Large intestine (tissue), 3 donors: Measurements from ENCODE around the gene CCDC88C. TPM values are rescaled to one million over a fixed set of nuclear protein-coding genes. Genes with fewer than 3 reads are reported as not detected.

Source experiments
- DNase-seq, 2 donors: peaks; one replicate each; pipeline versions ENCODE4 v3.0.0 to v3.0.0-alpha.2; 2013
- H3K27ac ChIP-seq: one replicate; pipeline ENCODE4 v1.5.1; 2013; ENCODE audit warnings: low read length
- H3K27me3 ChIP-seq: 2 replicates; pipeline ENCODE4 v1.6.1; 2013; ENCODE audit warnings: low read length; ENCODE audit not compliant: control insufficient read depth, insufficient read depth
- H3K36me3 ChIP-seq: 2 replicates; pipeline ENCODE4 v1.6.1; 2013; ENCODE audit warnings: low read length; ENCODE audit not compliant: control insufficient read depth, insufficient read depth
- H3K4me1 ChIP-seq: one replicate; pipeline ENCODE4 v1.6.1; 2013; ENCODE audit warnings: low read length; ENCODE audit not compliant: control insufficient read depth, insufficient read depth
- H3K4me3 ChIP-seq: one replicate; pipeline ENCODE4 v1.5.1; 2013; ENCODE audit warnings: low read length
- H3K9me3 ChIP-seq: one replicate; pipeline ENCODE4 v1.6.1; 2013; ENCODE audit warnings: mild to moderate bottlenecking, low read depth, low read length, moderate library complexity; ENCODE audit not compliant: control insufficient read depth
- WGBS: methylation state at CpG from one replicate; pipeline ENCODE4 v1.1.5; 2013; ENCODE audit warnings: low lambda C conversion rate; ENCODE audit not compliant: insufficient coverage; 5-methylcytosine and 5-hydroxymethylcytosine counted together
- polyA plus RNA-seq: library from polyadenylated mRNA; unstranded; fragments of 120-200 nt; gene quantifications from one replicate; pipeline ENCODE4 v1.2.1, GENCODE V29; 2013

CCDC88C gene
- polyA plus RNA-seq, 1 donor, result 28.0 TPM

DNA sequence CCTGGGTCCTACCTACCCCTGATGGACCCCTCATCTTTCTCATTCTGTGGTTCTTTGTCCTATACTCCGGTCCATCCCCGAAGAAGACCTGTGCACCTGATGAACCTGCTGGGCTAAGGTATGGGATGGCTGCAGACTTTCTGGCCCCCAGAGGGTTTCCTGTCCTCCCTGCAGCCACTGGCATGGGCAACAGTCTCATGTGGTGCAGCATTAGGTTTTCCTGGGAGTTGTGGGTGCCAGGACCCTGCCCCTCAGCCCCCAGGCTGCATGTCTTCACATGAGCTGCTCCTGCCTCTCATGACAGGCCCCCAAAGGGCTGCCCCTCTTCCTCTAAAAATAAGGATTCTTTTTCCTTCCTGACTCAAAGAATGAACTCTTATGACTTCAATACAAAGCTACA lies 100.9 kb downstream of the CCDC88C start:
- no peak for DNase-seq
- Histone ChIP-seq H3K27me3 (no peaks in the 10 kb centered on the region), H3K27ac (no peak overlapping the region), H3K36me3 (peaks cover 66% of the 10 kb centered on the region), H3K4me3 (no peak overlapping the region), H3K9me3 (no peaks in the 10 kb centered on the region), H3K4me1 (peaks cover 10% of the 10 kb centered on the region)
- WGBS, result no CpG with 5 or more reads among the region's 2 CpGs

GRCh38 chr14:91315844-91316267 lies 101.8 kb downstream of the CCDC88C start:
- no peaks in the 10 kb centered on the region for H3K27me3 ChIP-seq
- H3K9me3 ChIP-seq, result no peaks in the 10 kb centered on the region
- H3K4me3 ChIP-seq, result no peak overlapping the region
- H3K27ac ChIP-seq, result no peak overlapping the region
- H3K4me1 ChIP-seq, result peaks cover 10% of the 10 kb centered on the region
- peaks cover 66% of the 10 kb centered on the region for H3K36me3 ChIP-seq
- WGBS, result no CpG with 5 or more reads among the region's 6 CpGs
- DNase-seq, result peak in 1 of 2 donors; percentile 37

GRCh38 chr14:91313852-91314251 lies 103.8 kb downstream of the CCDC88C start:
- Histone ChIP-seq H3K4me3 (no peak overlapping the region), H3K36me3 (peaks cover 63% of the 10 kb centered on the region), H3K9me3 (no peaks in the 10 kb centered on the region), H3K4me1 (peaks cover 10% of the 10 kb centered on the region), H3K27me3 (no peaks in the 10 kb centered on the region), H3K27ac (no peak overlapping the region)
- no peak for DNase-seq
- 100% methylated on average over 2 of the region's 14 CpGs for WGBS

GRCh38 chr14:91313154-91313850 lies 104.3 kb downstream of the CCDC88C start:
- Histone ChIP-seq H3K27ac (no peak overlapping the region), H3K4me1 (peaks cover 10% of the 10 kb centered on the region), H3K9me3 (no peaks in the 10 kb centered on the region), H3K4me3 (no peak overlapping the region), H3K27me3 (no peaks in the 10 kb centered on the region), H3K36me3 (peaks cover 67% of the 10 kb centered on the region)
- no peak for DNase-seq
- WGBS, result no CpG with 5 or more reads among the region's 34 CpGs

DNA sequence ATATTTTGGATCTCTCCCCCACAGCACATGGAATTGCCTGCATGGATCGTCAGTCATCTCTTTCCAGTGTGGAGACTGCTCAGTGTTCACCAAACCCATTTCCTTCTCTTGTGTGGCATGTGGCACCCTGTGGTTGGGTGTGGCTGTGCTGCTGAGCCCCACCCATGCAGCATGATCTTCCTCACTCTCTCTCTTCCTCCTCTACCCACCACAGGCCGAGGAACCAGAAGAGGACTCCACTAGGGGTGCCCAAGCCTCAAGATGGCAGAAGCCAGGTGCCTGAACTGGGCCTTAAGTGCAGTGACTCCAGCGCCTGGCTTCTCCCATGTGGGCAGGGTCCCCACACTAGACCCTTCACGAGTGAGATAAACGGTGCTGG lies 106.3 kb downstream of the CCDC88C start:
- H3K36me3 ChIP-seq, result peaks cover 80% of the 10 kb centered on the region
- no peaks in the 10 kb centered on the region for H3K9me3 ChIP-seq
- DNase-seq, result no peak

GRCh38 chr14:91310606-91311283 lies 106.9 kb downstream of the CCDC88C start:
- Histone ChIP-seq H3K9me3 (no peaks in the 10 kb centered on the region), H3K27me3 (no peaks in the 10 kb centered on the region), H3K36me3 (peaks cover 78% of the 10 kb centered on the region), H3K4me1 (no peaks in the 10 kb centered on the region), H3K4me3 (no peak overlapping the region), H3K27ac (no peak overlapping the region)
- WGBS, result 80% methylated on average over 1 of the region's 16 CpGs
- no peak for DNase-seq

More for the DNA sequence above, 106.3 kb downstream of the CCDC88C start:
- H3K4me1 ChIP-seq, result no peaks in the 10 kb centered on the region
- H3K27ac ChIP-seq, result no peak overlapping the region
- WGBS, result no CpG with 5 or more reads among the region's 5 CpGs
- H3K27me3 ChIP-seq, result no peaks in the 10 kb centered on the region
- no peak overlapping the region for H3K4me3 ChIP-seq

DNA sequence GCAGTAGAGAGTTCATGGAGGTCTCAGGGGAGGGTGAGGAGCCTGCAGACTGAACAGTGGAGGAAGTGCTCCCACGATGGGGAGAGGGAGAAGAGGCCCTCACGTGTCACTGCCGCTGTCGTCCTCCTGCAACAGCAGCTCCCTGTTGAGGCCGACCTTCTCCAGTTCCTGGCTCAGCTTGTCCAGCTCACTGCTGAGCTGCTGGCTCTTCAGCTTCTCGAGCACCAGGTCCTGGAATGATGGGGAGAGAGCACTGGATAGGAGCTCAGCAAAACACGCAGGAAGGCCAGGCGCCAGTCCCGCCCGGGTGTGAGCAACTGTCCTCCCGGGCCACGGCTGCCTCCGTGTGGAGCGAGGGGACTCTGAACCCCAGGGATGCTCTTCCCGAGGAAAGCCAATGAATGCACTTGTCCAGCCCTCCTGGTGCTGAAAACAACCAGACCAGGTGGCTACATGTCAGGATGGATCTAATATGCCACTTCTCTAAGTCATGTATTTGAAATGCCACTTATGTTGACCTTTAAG lies 107.8 kb downstream of the CCDC88C start:
- DNase-seq, result no peak
- Histone ChIP-seq H3K27me3 (no peaks in the 10 kb centered on the region), H3K27ac (no peak overlapping the region), H3K4me3 (no peak overlapping the region), H3K36me3 (peaks cover 73% of the 10 kb centered on the region), H3K9me3 (no peaks in the 10 kb centered on the region), H3K4me1 (no peaks in the 10 kb centered on the region)
- no CpG with 5 or more reads among the region's 15 CpGs for WGBS

DNA sequence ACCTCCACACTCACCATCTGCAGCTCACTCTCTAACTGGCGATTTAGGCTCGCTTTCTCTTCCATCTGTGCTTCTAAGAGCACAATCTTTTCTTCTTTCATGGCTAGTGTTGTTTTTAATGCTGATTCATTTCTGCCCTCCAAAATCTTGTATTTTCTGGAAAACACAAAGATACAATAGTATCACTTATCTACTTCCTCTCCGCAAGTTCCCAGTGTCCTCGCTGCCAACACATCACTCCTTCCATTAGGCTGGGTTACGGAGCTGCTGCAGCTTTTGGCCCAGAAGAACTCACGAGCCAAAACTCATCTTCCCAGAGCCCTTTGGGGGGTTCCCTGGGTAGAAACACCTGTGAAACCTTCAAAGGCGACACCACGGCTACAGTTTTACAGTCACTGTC lies 109.3 kb downstream of the CCDC88C start:
- Histone ChIP-seq H3K9me3 (no peaks in the 10 kb centered on the region), H3K27ac (no peak overlapping the region), H3K4me1 (no peaks in the 10 kb centered on the region), H3K4me3 (no peak overlapping the region), H3K27me3 (no peaks in the 10 kb centered on the region), H3K36me3 (peaks cover 67% of the 10 kb centered on the region)
- no peak for DNase-seq
- no CpG with 5 or more reads among the region's 8 CpGs for WGBS

DNA sequence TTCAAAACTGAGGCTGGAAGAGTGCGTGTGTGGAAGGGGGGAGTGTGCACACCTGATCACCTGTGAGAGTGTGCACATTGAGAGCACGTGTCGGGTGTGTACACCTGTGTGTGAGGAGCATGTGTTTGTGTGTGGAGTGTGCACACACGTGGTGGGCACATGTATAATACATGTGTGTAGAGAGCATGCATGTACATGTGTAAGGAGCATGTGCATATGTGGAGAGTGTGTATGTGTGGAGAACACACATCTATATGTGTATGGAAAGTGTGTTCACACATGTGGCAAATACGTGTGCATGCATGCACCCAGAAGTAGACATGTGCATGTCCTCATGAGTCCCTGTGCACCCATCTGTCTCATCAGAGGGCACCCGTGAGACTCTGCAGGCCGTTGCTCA lies 110.0 kb downstream of the CCDC88C start:
- peaks cover 65% of the 10 kb centered on the region for H3K36me3 ChIP-seq
- H3K27me3 ChIP-seq, result no peaks in the 10 kb centered on the region
- no peaks in the 10 kb centered on the region for H3K4me1 ChIP-seq
- H3K4me3 ChIP-seq, result no peak overlapping the region
- no CpG with 5 or more reads among the region's 7 CpGs for WGBS
- no peak for DNase-seq
- H3K9me3 ChIP-seq, result no peaks in the 10 kb centered on the region
- no peak overlapping the region for H3K27ac ChIP-seq

GRCh38 chr14:91307046-91307445 lies 110.6 kb downstream of the CCDC88C start:
- Histone ChIP-seq H3K4me1 (no peaks in the 10 kb centered on the region), H3K27me3 (no peaks in the 10 kb centered on the region), H3K27ac (no peak overlapping the region), H3K9me3 (no peaks in the 10 kb centered on the region), H3K4me3 (no peak overlapping the region), H3K36me3 (peaks cover 67% of the 10 kb centered on the region)
- no CpG with 5 or more reads among the region's 12 CpGs for WGBS
- DNase-seq, result no peak
